Activated T-cell treated with anti-CD3 and anti-CD28 coated beads, Interleukin-2, amount 50 U/mL, for 72 hours (primary cell): ENCODE results near the gene FBXO27. TPM values are rescaled to one million over a fixed set of nuclear protein-coding genes. Genes with fewer than 3 reads are reported as not detected.

Source experiments
- ATAC-seq, 2 donors: fragments of 150-1000 bp; cut with Tn5 transposase; replicated peaks in 1 of 2; 2 replicates each; pipeline ENCODE4 v1.10.0; 2021; ENCODE audit warnings: moderate library complexity in 2 of 2, mild to moderate bottlenecking in 1 of 2
- DNase-seq, 2 donors: peaks; one replicate each; pipeline ENCODE4 v3.0.0; 2021 to 2022; ENCODE audit warnings: mixed read lengths in 1 of 2
- H3K27ac Mint-ChIP-seq: one replicate; pipeline ENCODE4 v1.8.0; 2022; ENCODE audit warnings: mild to moderate bottlenecking, moderate library complexity, mixed read lengths
- H3K27me3 Mint-ChIP-seq: one replicate; pipeline ENCODE4 v1.8.0; 2022; ENCODE audit warnings: low read depth, mixed read lengths
- H3K36me3 Mint-ChIP-seq, 2 donors: one replicate each; pipeline ENCODE4 v1.8.0; 2022; ENCODE audit warnings: mixed read lengths in 2 of 2, mild to moderate bottlenecking in 1 of 2; ENCODE audit not compliant: insufficient read depth in 2 of 2
- H3K4me1 Mint-ChIP-seq: one replicate; pipeline ENCODE4 v1.8.0; 2022; ENCODE audit warnings: low read depth, mixed read lengths
- H3K4me3 Mint-ChIP-seq, 2 donors: one replicate each; pipeline ENCODE4 v1.8.0; 2022; ENCODE audit warnings: mild to moderate bottlenecking in 2 of 2, mixed read lengths in 2 of 2, moderate library complexity in 2 of 2
- H3K9me3 Mint-ChIP-seq, 2 donors: one replicate each; pipeline ENCODE4 v1.8.0; 2022; ENCODE audit warnings: mixed read lengths in 2 of 2
- total RNA-seq, 2 donors: library from RNA; stranded (reverse); gene quantifications; one replicate each; pipeline ENCODE4 v1.2.3, GENCODE V29; 2022

Gene FBXO27
- total RNA-seq, 2 donors from 2014 or later, result 0.86 to 3.7 TPM

GRCh38 chr19:39057615-39058014 is 25.3 kb upstream of the FBXO27 start:
- DNase-seq (no peak), ATAC-seq (no peak)
- Mint-ChIP-seq H3K27ac (no peak overlapping the region), H3K4me3 (no peak overlapping the region), H3K4me1 (peaks cover 8% of the 10 kb centered on the region), H3K9me3 (peaks cover 1 to 2% of the 10 kb centered on the region in 2 donors), H3K36me3 (no peaks in the 10 kb centered on the region), H3K27me3 (peaks cover 16% of the 10 kb centered on the region)

GRCh38 chr19:39054091-39054470 is 21.7 kb upstream of the FBXO27 start:
- ATAC-seq (no peak), DNase-seq (no peak)
- Mint-ChIP-seq H3K27ac (no peak overlapping the region), H3K9me3 (peaks cover 1 to 2% of the 10 kb centered on the region in 2 donors), H3K4me3 (no peak overlapping the region), H3K27me3 (no peaks in the 10 kb centered on the region), H3K36me3 (no peaks in the 10 kb centered on the region), H3K4me1 (no peaks in the 10 kb centered on the region)

GRCh38 chr19:39053276-39054090 is 21.1 kb upstream of the FBXO27 start:
- no peak for ATAC-seq
- H3K9me3 Mint-ChIP-seq, result peaks cover 1 to 2% of the 10 kb centered on the region in 2 donors

GRCh38 chr19:39052846-39053245 is 20.5 kb upstream of the FBXO27 start:
- H3K27ac Mint-ChIP-seq, result no peak overlapping the region
- no peaks in the 10 kb centered on the region for H3K27me3 Mint-ChIP-seq
- peaks cover 1 to 2% of the 10 kb centered on the region in 2 donors for H3K9me3 Mint-ChIP-seq
- H3K4me1 Mint-ChIP-seq, result no peaks in the 10 kb centered on the region
- ATAC-seq (no peak), DNase-seq (no peak)
- no peak overlapping the region for H3K4me3 Mint-ChIP-seq
- no peaks in the 10 kb centered on the region for H3K36me3 Mint-ChIP-seq

More at GRCh38 chr19:39053276-39054090, 21.1 kb upstream of the FBXO27 start:
- H3K36me3 Mint-ChIP-seq, result no peaks in the 10 kb centered on the region
- no peak overlapping the region for H3K4me3 Mint-ChIP-seq
- no peak for DNase-seq
- no peaks in the 10 kb centered on the region for H3K4me1 Mint-ChIP-seq
- no peak overlapping the region for H3K27ac Mint-ChIP-seq
- no peaks in the 10 kb centered on the region for H3K27me3 Mint-ChIP-seq

GRCh38 chr19:39052243-39052746 is 19.9 kb upstream of the FBXO27 start:
- peak; percentile 71 to 85 for ATAC-seq
- H3K27ac Mint-ChIP-seq, result no peak overlapping the region
- H3K4me3 Mint-ChIP-seq, result no peak overlapping the region
- H3K27me3 Mint-ChIP-seq, result no peaks in the 10 kb centered on the region
- no peaks in the 10 kb centered on the region for H3K4me1 Mint-ChIP-seq
- peak; percentile 73 to 84 for DNase-seq
- H3K9me3 Mint-ChIP-seq, result no peaks in the 10 kb centered on the region
- H3K36me3 Mint-ChIP-seq, result no peaks in the 10 kb centered on the region

GRCh38 chr19:39047073-39047472 is 14.7 kb upstream of the FBXO27 start:
- Mint-ChIP-seq H3K36me3 (no peaks in the 10 kb centered on the region), H3K4me1 (peaks cover 7% of the 10 kb centered on the region), H3K27ac (no peak overlapping the region), H3K4me3 (no peak overlapping the region), H3K9me3 (no peaks in the 10 kb centered on the region), H3K27me3 (no peaks in the 10 kb centered on the region)
- no peak for ATAC-seq
- no peak for DNase-seq

GRCh38 chr19:39046037-39046821 is 13.9 kb upstream of the FBXO27 start:
- Mint-ChIP-seq H3K4me1 (peaks cover 7% of the 10 kb centered on the region), H3K27me3 (no peaks in the 10 kb centered on the region), H3K27ac (no peak overlapping the region), H3K4me3 (no peak overlapping the region), H3K9me3 (no peaks in the 10 kb centered on the region), H3K36me3 (no peaks in the 10 kb centered on the region)
- DNase-seq, result no peak
- peak in 1 of 2 donors; percentile 35 for ATAC-seq

GRCh38 chr19:39045506-39045905 is 13.2 kb upstream of the FBXO27 start:
- Mint-ChIP-seq H3K27ac (no peak overlapping the region), H3K27me3 (no peaks in the 10 kb centered on the region), H3K36me3 (no peaks in the 10 kb centered on the region), H3K9me3 (no peaks in the 10 kb centered on the region), H3K4me3 (no peak overlapping the region), H3K4me1 (peaks cover 7% of the 10 kb centered on the region)
- DNase-seq (no peak), ATAC-seq (no peak)

GRCh38 chr19:39038098-39038497 is 5.7 kb upstream of the FBXO27 start:
- no peak overlapping the region for H3K4me3 Mint-ChIP-seq
- peak in 1 of 2 donors; percentile 30 for ATAC-seq
- no peak overlapping the region for H3K27ac Mint-ChIP-seq

GRCh38 chr19:39037194-39037593 is 4.8 kb upstream of the FBXO27 start:
- ATAC-seq, result no peak
- Mint-ChIP-seq H3K9me3 (no peaks in the 10 kb centered on the region), H3K27ac (no peak overlapping the region), H3K36me3 (no peaks in the 10 kb centered on the region), H3K4me3 (no peak overlapping the region), H3K4me1 (no peaks in the 10 kb centered on the region), H3K27me3 (peaks cover 37% of the 10 kb centered on the region)
- no peak for DNase-seq

More at GRCh38 chr19:39038098-39038497, 5.7 kb upstream of the FBXO27 start:
- Mint-ChIP-seq H3K4me1 (no peaks in the 10 kb centered on the region), H3K27me3 (peaks cover 28% of the 10 kb centered on the region), H3K9me3 (no peaks in the 10 kb centered on the region), H3K36me3 (no peaks in the 10 kb centered on the region)
- DNase-seq, result no peak

GRCh38 chr19:39036581-39036980 is 4.2 kb upstream of the FBXO27 start:
- no peaks in the 10 kb centered on the region for H3K9me3 Mint-ChIP-seq
- H3K4me1 Mint-ChIP-seq, result no peaks in the 10 kb centered on the region
- H3K27ac Mint-ChIP-seq, result no peak overlapping the region
- peaks cover 37% of the 10 kb centered on the region for H3K27me3 Mint-ChIP-seq
- ATAC-seq (no peak), DNase-seq (no peak)
- no peak overlapping the region for H3K4me3 Mint-ChIP-seq
- H3K36me3 Mint-ChIP-seq, result no peaks in the 10 kb centered on the region

- peaks cover 21% of the 10 kb centered on the region for H3K27me3 Mint-ChIP-seq
- H3K9me3 Mint-ChIP-seq, result peaks cover 0 to 3% of the 10 kb centered on the region in 2 donors
- DNase-seq, result peak; percentile 86 to 88
- H3K4me3 Mint-ChIP-seq, result peak overlapping the region; percentile 73 to 76
- no peak overlapping the region for H3K27ac Mint-ChIP-seq
- peaks cover 10% of the 10 kb centered on the region for H3K4me1 Mint-ChIP-seq
- ATAC-seq, result peak; percentile 94 to 95
- peaks cover 0 to 1% of the 10 kb centered on the region in 2 donors for H3K36me3 Mint-ChIP-seq
Measured at GRCh38 chr19:39031368-39032062, 834 bp downstream of the FBXO27 start.
